ENCODE data around the gene EPHA2. TPM values are rescaled to one million over a fixed set of nuclear protein-coding genes. Genes with fewer than 3 reads are reported as not detected.

The EPHA2 gene
- polyA plus RNA-seq, 1 of the 3 experiments (the other 2 are of a cell fraction) = 126 TPM

DNA sequence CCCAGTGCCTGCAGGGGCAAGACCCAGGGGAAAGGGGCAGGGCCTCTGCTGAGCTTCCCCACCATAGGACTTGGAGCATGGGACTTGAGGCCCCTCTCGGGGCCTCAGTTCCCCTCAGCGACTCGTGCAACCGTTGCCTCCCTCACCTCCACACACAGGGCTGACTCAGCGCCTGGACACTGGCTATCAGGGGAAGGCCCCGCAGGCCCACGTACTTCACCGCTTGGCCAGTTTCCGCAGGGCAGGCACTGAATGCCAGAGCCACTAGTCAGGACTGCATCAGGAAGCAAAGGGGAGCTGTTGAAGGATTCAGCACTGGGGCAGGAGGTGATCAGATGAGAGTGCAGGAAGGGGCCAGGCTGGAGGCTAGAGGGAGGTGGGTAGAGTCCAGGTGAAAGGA, 66.9 kb downstream of the EPHA2 start:
- Histone ChIP-seq H3K27ac (ENCODE audit: low read depth in 2 of 2, low read length in 1 of 2) (no peak overlapping the region; a peak in 1 of 4 replicates), H3K9ac (no peak overlapping the region), H4K20me1 (ENCODE audit: insufficient read depth) (no peaks in the 10 kb centered on the region), H3K9me2 (no peaks in the 10 kb centered on the region), H3K36me3 (replicated peaks in 1 of 2; ENCODE audit: control insufficient read depth in 1 of 2, insufficient read depth in 2 of 2, low read length in 1 of 2) (no peaks in the 10 kb centered on the region), H3K27me3 (ENCODE audit: insufficient read depth) (no peaks in the 10 kb centered on the region), H3K9me3 (no peaks in the 10 kb centered on the region), H3K4me2 (no peak overlapping the region), H3F3A (replicated peaks; ENCODE audit: insufficient read depth) (no peaks in the 10 kb centered on the region), H3K4me3 (ENCODE audit: low read depth in 2 of 2, low read length in 1 of 2) (no peak overlapping the region), H3K4me1 (ENCODE audit: control insufficient read depth in 1 of 2, insufficient read depth in 2 of 2, low read depth in 1 of 2, low read length in 1 of 2) (peaks cover 0 to 3% of the 10 kb centered on the region in 2 experiments; a peak in 1 of 4 replicates), H3K79me2 (ENCODE audit: insufficient read depth) (no peaks in the 10 kb centered on the region), H2AFZ (ENCODE audit: low read depth) (peak overlapping the region; percentile 56; the same call in 1 of the 2 replicates)
- TF ChIP-seq, protein P1, sequence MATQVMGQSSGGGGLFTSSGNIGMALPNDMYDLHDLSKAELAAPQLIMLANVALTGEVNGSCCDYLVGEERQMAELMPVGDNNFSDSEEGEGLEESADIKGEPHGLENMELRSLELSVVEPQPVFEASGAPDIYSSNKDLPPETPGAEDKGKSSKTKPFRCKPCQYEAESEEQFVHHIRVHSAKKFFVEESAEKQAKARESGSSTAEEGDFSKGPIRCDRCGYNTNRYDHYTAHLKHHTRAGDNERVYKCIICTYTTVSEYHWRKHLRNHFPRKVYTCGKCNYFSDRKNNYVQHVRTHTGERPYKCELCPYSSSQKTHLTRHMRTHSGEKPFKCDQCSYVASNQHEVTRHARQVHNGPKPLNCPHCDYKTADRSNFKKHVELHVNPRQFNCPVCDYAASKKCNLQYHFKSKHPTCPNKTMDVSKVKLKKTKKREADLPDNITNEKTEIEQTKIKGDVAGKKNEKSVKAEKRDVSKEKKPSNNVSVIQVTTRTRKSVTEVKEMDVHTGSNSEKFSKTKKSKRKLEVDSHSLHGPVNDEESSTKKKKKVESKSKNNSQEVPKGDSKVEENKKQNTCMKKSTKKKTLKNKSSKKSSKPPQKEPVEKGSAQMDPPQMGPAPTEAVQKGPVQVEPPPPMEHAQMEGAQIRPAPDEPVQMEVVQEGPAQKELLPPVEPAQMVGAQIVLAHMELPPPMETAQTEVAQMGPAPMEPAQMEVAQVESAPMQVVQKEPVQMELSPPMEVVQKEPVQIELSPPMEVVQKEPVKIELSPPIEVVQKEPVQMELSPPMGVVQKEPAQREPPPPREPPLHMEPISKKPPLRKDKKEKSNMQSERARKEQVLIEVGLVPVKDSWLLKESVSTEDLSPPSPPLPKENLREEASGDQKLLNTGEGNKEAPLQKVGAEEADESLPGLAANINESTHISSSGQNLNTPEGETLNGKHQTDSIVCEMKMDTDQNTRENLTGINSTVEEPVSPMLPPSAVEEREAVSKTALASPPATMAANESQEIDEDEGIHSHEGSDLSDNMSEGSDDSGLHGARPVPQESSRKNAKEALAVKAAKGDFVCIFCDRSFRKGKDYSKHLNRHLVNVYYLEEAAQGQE (IDR thresholded peaks at IDR 0.05; ENCODE audit: low read depth, low read length) = 0 out of 2 replicates have a peak, but pooled peaks have one; percentile 49
- TF ChIP-seq, protein P2, sequence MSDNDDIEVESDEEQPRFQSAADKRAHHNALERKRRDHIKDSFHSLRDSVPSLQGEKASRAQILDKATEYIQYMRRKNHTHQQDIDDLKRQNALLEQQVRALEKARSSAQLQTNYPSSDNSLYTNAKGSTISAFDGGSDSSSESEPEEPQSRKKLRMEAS (IDR thresholded peaks at IDR 0.05; ENCODE audit: low read depth) = 0 out of 2 replicates have a peak, but pooled peaks have one; percentile 21
- TF ChIP-seq, protein P3, sequence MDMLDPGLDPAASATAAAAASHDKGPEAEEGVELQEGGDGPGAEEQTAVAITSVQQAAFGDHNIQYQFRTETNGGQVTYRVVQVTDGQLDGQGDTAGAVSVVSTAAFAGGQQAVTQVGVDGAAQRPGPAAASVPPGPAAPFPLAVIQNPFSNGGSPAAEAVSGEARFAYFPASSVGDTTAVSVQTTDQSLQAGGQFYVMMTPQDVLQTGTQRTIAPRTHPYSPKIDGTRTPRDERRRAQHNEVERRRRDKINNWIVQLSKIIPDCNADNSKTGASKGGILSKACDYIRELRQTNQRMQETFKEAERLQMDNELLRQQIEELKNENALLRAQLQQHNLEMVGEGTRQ (IDR thresholded peaks at IDR 0.05; ENCODE audit: borderline replicate concordance, low read depth, low read length) = no peak
- TF ChIP-seq, protein P4, sequence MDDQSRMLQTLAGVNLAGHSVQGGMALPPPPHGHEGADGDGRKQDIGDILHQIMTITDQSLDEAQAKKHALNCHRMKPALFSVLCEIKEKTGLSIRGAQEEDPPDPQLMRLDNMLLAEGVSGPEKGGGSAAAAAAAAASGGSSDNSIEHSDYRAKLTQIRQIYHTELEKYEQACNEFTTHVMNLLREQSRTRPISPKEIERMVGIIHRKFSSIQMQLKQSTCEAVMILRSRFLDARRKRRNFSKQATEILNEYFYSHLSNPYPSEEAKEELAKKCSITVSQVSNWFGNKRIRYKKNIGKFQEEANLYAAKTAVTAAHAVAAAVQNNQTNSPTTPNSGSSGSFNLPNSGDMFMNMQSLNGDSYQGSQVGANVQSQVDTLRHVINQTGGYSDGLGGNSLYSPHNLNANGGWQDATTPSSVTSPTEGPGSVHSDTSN (IDR thresholded peaks at IDR 0.05) = no peak
- TF ChIP-seq RFX5 (IDR thresholded peaks at IDR 0.05; ENCODE audit: low read length) (no peak), SMC3 (IDR thresholded peaks at IDR 0.05; ENCODE audit: low read depth, low read length) (no peak), MEF2A (IDR thresholded peaks at IDR 0.05; ENCODE audit: borderline replicate concordance, low read depth) (no peak), NRF1 (IDR thresholded peaks at IDR 0.05; ENCODE audit: low read depth, low read length) (no peak), CHD2 (IDR thresholded peaks at IDR 0.05; ENCODE audit: low read length, partially characterized antibody) (no peak), NFIC (IDR thresholded peaks at IDR 0.05; ENCODE audit: borderline replicate concordance) (no peak), RCOR1 (IDR thresholded peaks at IDR 0.05; ENCODE audit: low read length) (no peak), ELF1 (IDR thresholded peaks at IDR 0.05) (0 out of 2 replicates have a peak, but pooled peaks have one; percentile 18)
- CTCF ChIA-PET = interaction anchor here (0.8 to 1.0 kb wide), 2 partner anchors 8 to 64 kb away, joined by 3 read pairs; no protein-coding TSS in a partner anchor
- 50% methylated on average over 4 of the region's 9 CpGs for WGBS (ENCODE audit: low lambda C conversion rate)
- POLR2A ChIA-PET = no interaction called here
- no peak for DNase-seq
